ENCODE data around the gene ERCC5. TPM values are rescaled to one million over a fixed set of nuclear protein-coding genes. Genes with fewer than 3 reads are reported as not detected.

The ERCC5 gene
- total RNA-seq, 1 donor from 2014 or later: 51.1 TPM

- Mint-ChIP-seq H3K36me3 (ENCODE audit: low read depth) (peaks cover 25% of the 10 kb centered on the region), H3K27ac (ENCODE audit: unreplicated experiment) (no peak overlapping the region)
- no peak for TF ChIP-seq CTCF (IDR thresholded peaks at IDR 0.05)
Observed at GRCh38 chr13:102852556-102852955, 6.7 kb downstream of the ERCC5 start.

GRCh38 chr13:102854675-102855074 lies 8.8 kb downstream of the ERCC5 start:
- Mint-ChIP-seq H3K27ac (ENCODE audit: unreplicated experiment) (no peak overlapping the region), H3K9me3 (ENCODE audit: low read depth) (no peaks in the 10 kb centered on the region), H3K27me3 (ENCODE audit: low read depth) (no peaks in the 10 kb centered on the region)

More at GRCh38 chr13:102852556-102852955, 6.7 kb downstream of the ERCC5 start:
- H3K9me3 Mint-ChIP-seq (ENCODE audit: low read depth): no peaks in the 10 kb centered on the region
- H3K27me3 Mint-ChIP-seq (ENCODE audit: low read depth): no peaks in the 10 kb centered on the region
- H3K4me1 Mint-ChIP-seq (ENCODE audit: low read depth): peaks cover 27% of the 10 kb centered on the region
- H3K4me3 Mint-ChIP-seq (ENCODE audit: unreplicated experiment): no peak overlapping the region
- no peak for DNase-seq (ENCODE audit: low spot score)

GRCh38 chr13:102856557-102856956 lies 10.7 kb downstream of the ERCC5 start:
- no peak overlapping the region for H3K27ac Mint-ChIP-seq (ENCODE audit: unreplicated experiment)
- H3K9me3 Mint-ChIP-seq (ENCODE audit: low read depth): no peaks in the 10 kb centered on the region
- no peaks in the 10 kb centered on the region for H3K27me3 Mint-ChIP-seq (ENCODE audit: low read depth)
- no peak for TF ChIP-seq CTCF (IDR thresholded peaks at IDR 0.05)
- no peak overlapping the region for H3K4me3 Mint-ChIP-seq (ENCODE audit: unreplicated experiment)
- DNase-seq (ENCODE audit: low spot score): no peak
- peaks cover 3% of the 10 kb centered on the region for H3K4me1 Mint-ChIP-seq (ENCODE audit: low read depth)
- H3K36me3 Mint-ChIP-seq (ENCODE audit: low read depth): peaks cover 37% of the 10 kb centered on the region

More at GRCh38 chr13:102854675-102855074, 8.8 kb downstream of the ERCC5 start:
- no peak for DNase-seq (ENCODE audit: low spot score)
- peaks cover 32% of the 10 kb centered on the region for H3K36me3 Mint-ChIP-seq (ENCODE audit: low read depth)
- H3K4me1 Mint-ChIP-seq (ENCODE audit: low read depth): peaks cover 11% of the 10 kb centered on the region
- H3K4me3 Mint-ChIP-seq (ENCODE audit: unreplicated experiment): no peak overlapping the region
- no peak for TF ChIP-seq CTCF (IDR thresholded peaks at IDR 0.05)

GRCh38 chr13:102862624-102863210 lies 16.9 kb downstream of the ERCC5 start:
- Mint-ChIP-seq H3K4me3 (ENCODE audit: unreplicated experiment) (no peak overlapping the region), H3K27ac (ENCODE audit: unreplicated experiment) (peak overlapping the region; percentile 15), H3K36me3 (ENCODE audit: low read depth) (peaks cover 52% of the 10 kb centered on the region), H3K9me3 (ENCODE audit: low read depth) (no peaks in the 10 kb centered on the region), H3K4me1 (ENCODE audit: low read depth) (no peaks in the 10 kb centered on the region), H3K27me3 (ENCODE audit: low read depth) (no peaks in the 10 kb centered on the region)
- no peak for TF ChIP-seq CTCF (IDR thresholded peaks at IDR 0.05)
- no peak for DNase-seq (ENCODE audit: low spot score)

GRCh38 chr13:102863590-102863989 lies 17.8 kb downstream of the ERCC5 start:
- H3K4me3 Mint-ChIP-seq (ENCODE audit: unreplicated experiment): no peak overlapping the region
- no peaks in the 10 kb centered on the region for H3K9me3 Mint-ChIP-seq (ENCODE audit: low read depth)
- H3K27me3 Mint-ChIP-seq (ENCODE audit: low read depth): no peaks in the 10 kb centered on the region
- no peak for TF ChIP-seq CTCF (IDR thresholded peaks at IDR 0.05)
- H3K4me1 Mint-ChIP-seq (ENCODE audit: low read depth): no peaks in the 10 kb centered on the region
- DNase-seq (ENCODE audit: low spot score): no peak
- H3K27ac Mint-ChIP-seq (ENCODE audit: unreplicated experiment): no peak overlapping the region
- H3K36me3 Mint-ChIP-seq (ENCODE audit: low read depth): peaks cover 52% of the 10 kb centered on the region

All from chondrocyte (in vitro differentiated cells).